ENCODE results near the gene MAP3K7.

MAP3K7 gene

GRCh38 chr6:90538278-90539046 is 48.4 kb downstream of the MAP3K7 start:
- no peak overlapping the region for H3K9ac ChIP-seq (ENCODE audit: insufficient read length, low read depth)
- no peak overlapping the region for H3K4me3 ChIP-seq (ENCODE audit: insufficient read length, low read depth)
- H3K27me3 ChIP-seq (ENCODE audit: insufficient read depth, insufficient read length): no peaks in the 10 kb centered on the region
- TF ChIP-seq ZNF274 (IDR thresholded peaks at IDR 0.05; ENCODE audit: low read depth, low read length) (no peak), SUZ12 (IDR thresholded peaks at IDR 0.05; ENCODE audit: extremely low read depth, insufficient read depth, insufficient read length) (no peak), YY1 (IDR thresholded peaks at IDR 0.05; ENCODE audit: insufficient read depth, insufficient read length) (no peak)
- H3K4me1 ChIP-seq (ENCODE audit: insufficient read depth, insufficient read length): no peaks in the 10 kb centered on the region
- no peak for DNase-seq (ENCODE audit: low read depth, low spot score)
- H3K9me3 ChIP-seq (ENCODE audit: insufficient read depth, low read length): no peaks in the 10 kb centered on the region
- peaks cover 26% of the 10 kb centered on the region for H3K36me3 ChIP-seq (ENCODE audit: insufficient read depth, insufficient read length, low read length)

DNA sequence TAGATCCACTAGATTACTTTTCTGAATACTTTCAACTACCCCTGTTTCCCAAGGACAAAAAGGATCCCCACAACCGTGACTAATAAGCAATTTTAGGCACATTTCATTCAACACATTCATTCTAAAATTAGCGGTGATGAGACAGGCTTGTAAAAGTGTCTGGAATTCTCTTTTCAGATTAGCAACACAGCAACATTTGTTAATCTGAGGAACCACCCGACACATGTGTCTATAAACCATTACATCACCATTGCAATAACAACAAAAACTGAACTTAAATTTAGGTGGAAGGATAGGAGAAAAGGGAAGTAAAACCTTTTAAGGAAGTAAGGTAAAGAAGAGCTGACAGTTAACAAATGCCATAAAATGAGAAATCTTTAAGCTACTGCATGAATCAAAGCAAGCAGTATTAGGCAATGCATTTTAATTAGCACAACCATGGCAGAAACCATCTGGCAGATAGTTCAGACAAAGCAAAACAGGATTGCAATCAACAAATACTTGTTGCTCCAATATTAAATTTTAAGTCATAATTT is 49.1 kb downstream of the MAP3K7 start:
- Histone ChIP-seq H3K4me1 (ENCODE audit: insufficient read depth, insufficient read length) (no peaks in the 10 kb centered on the region), H3K36me3 (ENCODE audit: insufficient read depth, insufficient read length, low read length) (peaks cover 24% of the 10 kb centered on the region), H3K9ac (ENCODE audit: insufficient read length, low read depth) (no peak overlapping the region), H3K4me3 (ENCODE audit: insufficient read length, low read depth) (no peak overlapping the region), H3K9me3 (ENCODE audit: insufficient read depth, low read length) (no peaks in the 10 kb centered on the region), H3K27me3 (ENCODE audit: insufficient read depth, insufficient read length) (no peaks in the 10 kb centered on the region)
- no peak for DNase-seq (ENCODE audit: low read depth, low spot score)
- TF ChIP-seq ZNF274 (IDR thresholded peaks at IDR 0.05; ENCODE audit: low read depth, low read length) (no peak), YY1 (IDR thresholded peaks at IDR 0.05; ENCODE audit: insufficient read depth, insufficient read length) (no peak), SUZ12 (IDR thresholded peaks at IDR 0.05; ENCODE audit: extremely low read depth, insufficient read depth, insufficient read length) (no peak)

DNA sequence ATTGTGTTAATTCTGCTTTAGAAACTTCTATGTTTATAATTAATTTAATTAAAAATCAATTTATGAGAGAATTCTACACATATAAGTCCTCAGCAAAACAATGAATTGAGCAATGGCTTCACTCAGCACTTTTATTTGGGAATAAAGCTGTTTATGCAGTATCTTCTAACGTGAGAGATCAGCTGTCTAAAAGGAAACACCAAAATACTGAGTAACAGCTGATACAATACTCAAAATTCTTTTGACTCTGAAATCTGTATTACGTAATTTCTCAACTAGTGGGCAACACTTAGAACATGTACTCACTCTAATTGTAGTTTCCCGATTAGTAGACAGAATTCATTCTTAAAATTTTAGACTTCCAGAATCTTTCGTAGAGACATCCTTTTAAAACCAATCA is 49.8 kb downstream of the MAP3K7 start:
- no peaks in the 10 kb centered on the region for H3K27me3 ChIP-seq (ENCODE audit: insufficient read depth, insufficient read length)
- no peaks in the 10 kb centered on the region for H3K4me1 ChIP-seq (ENCODE audit: insufficient read depth, insufficient read length)
- H3K9me3 ChIP-seq (ENCODE audit: insufficient read depth, low read length): no peaks in the 10 kb centered on the region
- no peak overlapping the region for H3K9ac ChIP-seq (ENCODE audit: insufficient read length, low read depth)
- no peak for DNase-seq (ENCODE audit: low read depth, low spot score)
- TF ChIP-seq SUZ12 (IDR thresholded peaks at IDR 0.05; ENCODE audit: extremely low read depth, insufficient read depth, insufficient read length) (no peak), YY1 (IDR thresholded peaks at IDR 0.05; ENCODE audit: insufficient read depth, insufficient read length) (no peak), ZNF274 (IDR thresholded peaks at IDR 0.05; ENCODE audit: low read depth, low read length) (no peak)
- H3K36me3 ChIP-seq (ENCODE audit: insufficient read depth, insufficient read length, low read length): peaks cover 25% of the 10 kb centered on the region
- no peak overlapping the region for H3K4me3 ChIP-seq (ENCODE audit: insufficient read length, low read depth)

DNA sequence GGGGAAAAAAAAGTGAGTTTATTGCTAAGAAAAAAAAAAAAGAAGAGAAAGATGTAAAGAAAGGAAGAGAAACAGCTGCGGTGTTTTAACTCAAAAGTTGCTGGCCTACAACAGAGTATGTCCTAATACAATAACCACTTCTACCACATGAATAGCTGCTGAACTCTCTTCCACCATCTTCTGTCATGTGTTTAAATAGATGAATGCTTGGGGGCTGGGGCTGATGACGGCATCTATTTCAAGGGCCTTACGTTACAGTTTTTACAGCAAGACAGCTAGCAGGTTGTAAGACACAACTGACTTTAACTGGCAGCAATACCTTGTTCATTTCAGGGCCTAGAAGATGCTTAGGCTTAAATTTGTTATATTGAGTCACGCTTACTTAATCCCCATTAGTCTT is 50.4 kb downstream of the MAP3K7 start:
- H3K36me3 ChIP-seq (ENCODE audit: insufficient read depth, insufficient read length, low read length): peaks cover 20% of the 10 kb centered on the region
- TF ChIP-seq SUZ12 (IDR thresholded peaks at IDR 0.05; ENCODE audit: extremely low read depth, insufficient read depth, insufficient read length): no peak
- TF ChIP-seq YY1 (IDR thresholded peaks at IDR 0.05; ENCODE audit: insufficient read depth, insufficient read length): no peak
- no peak for TF ChIP-seq ZNF274 (IDR thresholded peaks at IDR 0.05; ENCODE audit: low read depth, low read length)
- no peak for DNase-seq (ENCODE audit: low read depth, low spot score)
- no peaks in the 10 kb centered on the region for H3K27me3 ChIP-seq (ENCODE audit: insufficient read depth, insufficient read length)
- no peak overlapping the region for H3K9ac ChIP-seq (ENCODE audit: insufficient read length, low read depth)
- no peaks in the 10 kb centered on the region for H3K9me3 ChIP-seq (ENCODE audit: insufficient read depth, low read length)
- no peaks in the 10 kb centered on the region for H3K4me1 ChIP-seq (ENCODE audit: insufficient read depth, insufficient read length)
- no peak overlapping the region for H3K4me3 ChIP-seq (ENCODE audit: insufficient read length, low read depth)

DNA sequence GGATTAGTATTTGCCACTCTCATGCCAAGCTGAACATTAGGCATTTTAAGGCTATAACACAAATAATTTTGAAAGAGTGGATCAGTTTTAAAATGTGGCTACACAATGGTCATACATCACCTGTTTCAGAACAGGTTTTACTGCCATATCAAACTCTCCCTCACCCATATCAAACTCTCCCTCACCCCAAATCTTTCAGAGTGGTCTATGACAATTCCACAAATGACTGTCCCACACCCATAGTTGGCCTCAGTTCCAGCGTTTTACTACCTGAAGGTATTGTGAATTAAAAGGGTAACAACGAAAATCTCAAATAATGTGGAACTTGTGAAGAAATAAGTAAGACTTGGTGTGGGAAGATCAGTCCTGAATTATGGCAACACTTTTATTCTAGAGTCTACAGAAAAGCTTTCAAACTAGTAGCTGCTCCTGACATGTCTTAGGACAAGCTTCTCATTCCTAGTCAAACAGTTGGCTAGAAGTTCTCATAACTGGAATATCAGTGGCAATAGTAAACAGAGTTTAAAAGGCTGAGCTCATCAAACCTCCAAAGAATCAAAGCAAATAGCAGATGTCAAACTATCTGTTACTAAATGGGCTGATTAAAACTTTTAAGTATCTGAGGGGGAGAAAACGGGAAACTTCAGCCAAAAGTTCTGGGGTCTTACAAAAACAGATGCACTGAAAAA is 52.4 kb downstream of the MAP3K7 start:
- no peaks in the 10 kb centered on the region for H3K27me3 ChIP-seq (ENCODE audit: insufficient read depth, insufficient read length)
- no peak for TF ChIP-seq ZNF274 (IDR thresholded peaks at IDR 0.05; ENCODE audit: low read depth, low read length)
- TF ChIP-seq SUZ12 (IDR thresholded peaks at IDR 0.05; ENCODE audit: extremely low read depth, insufficient read depth, insufficient read length): no peak
- TF ChIP-seq YY1 (IDR thresholded peaks at IDR 0.05; ENCODE audit: insufficient read depth, insufficient read length): no peak
- H3K9me3 ChIP-seq (ENCODE audit: insufficient read depth, low read length): no peaks in the 10 kb centered on the region
- peaks cover 19% of the 10 kb centered on the region for H3K36me3 ChIP-seq (ENCODE audit: insufficient read depth, insufficient read length, low read length)
- H3K4me1 ChIP-seq (ENCODE audit: insufficient read depth, insufficient read length): no peaks in the 10 kb centered on the region
- no peak overlapping the region for H3K4me3 ChIP-seq (ENCODE audit: insufficient read length, low read depth)
- DNase-seq (ENCODE audit: low read depth, low spot score): no peak
- H3K9ac ChIP-seq (ENCODE audit: insufficient read length, low read depth): no peak overlapping the region

- Histone ChIP-seq H3K4me3 (ENCODE audit: insufficient read length, low read depth) (no peak overlapping the region), H3K4me1 (ENCODE audit: insufficient read depth, insufficient read length) (no peaks in the 10 kb centered on the region), H3K27me3 (ENCODE audit: insufficient read depth, insufficient read length) (no peaks in the 10 kb centered on the region), H3K9me3 (ENCODE audit: insufficient read depth, low read length) (no peaks in the 10 kb centered on the region), H3K9ac (ENCODE audit: insufficient read length, low read depth) (no peak overlapping the region), H3K36me3 (ENCODE audit: insufficient read depth, insufficient read length, low read length) (peaks cover 19% of the 10 kb centered on the region)
- no peak for DNase-seq (ENCODE audit: low read depth, low spot score)
- TF ChIP-seq YY1 (IDR thresholded peaks at IDR 0.05; ENCODE audit: insufficient read depth, insufficient read length) (no peak), ZNF274 (IDR thresholded peaks at IDR 0.05; ENCODE audit: low read depth, low read length) (no peak), SUZ12 (IDR thresholded peaks at IDR 0.05; ENCODE audit: extremely low read depth, insufficient read depth, insufficient read length) (no peak)
Measured at GRCh38 chr6:90533615-90534336, 53.1 kb downstream of the MAP3K7 start.
